ENCODE data around the gene PCDHA2.

The PCDHA2 gene

GRCh38 chr5:140835622-140836510 lies 41.2 kb downstream of the PCDHA2 start:
- no peak for FAIRE-seq
- DNase-seq (ENCODE audit: insufficient read length, low spot score): no peak
- TF ChIP-seq POLR2A (IDR thresholded peaks at IDR 0.05; ENCODE audit: low read depth, low read length): no peak
- TF ChIP-seq POU2F2 (IDR thresholded peaks at IDR 0.05; ENCODE audit: low read depth, low read length): no peak
- no peak for TF ChIP-seq POLR2AphosphoS5 (IDR thresholded peaks at IDR 0.05; ENCODE audit: low read depth, low read length)
- no peak for TF ChIP-seq TAF1 (IDR thresholded peaks at IDR 0.05; ENCODE audit: low read depth, low read length)
- TF ChIP-seq PAX5 (IDR thresholded peaks at IDR 0.05; ENCODE audit: insufficient read depth, low read length, severe bottlenecking): no peak

- DNase-seq (ENCODE audit: insufficient read length, low spot score) (no peak), FAIRE-seq (no peak)
- TF ChIP-seq POLR2A (IDR thresholded peaks at IDR 0.05; ENCODE audit: low read depth, low read length) (no peak), TAF1 (IDR thresholded peaks at IDR 0.05; ENCODE audit: low read depth, low read length) (no peak), POU2F2 (IDR thresholded peaks at IDR 0.05; ENCODE audit: low read depth, low read length) (no peak), SPI1 (IDR thresholded peaks at IDR 0.05; ENCODE audit: low read depth, low read length) (no peak), PAX5 (IDR thresholded peaks at IDR 0.05; ENCODE audit: insufficient read depth, low read length, severe bottlenecking) (no peak), POLR2AphosphoS5 (IDR thresholded peaks at IDR 0.05; ENCODE audit: low read depth, low read length) (no peak)
Measured at GRCh38 chr5:140840978-140841962, 46.6 kb downstream of the PCDHA2 start, which contains the start of gene PCDHA8. Gene PCDHA8, plus strand, starts transcription at chr5:140841187. Its CDS starts 135 bp downstream, at chr5:140841322.

- FAIRE-seq: no peak
- TF ChIP-seq POLR2A (IDR thresholded peaks at IDR 0.05; ENCODE audit: low read depth, low read length) (no peak), POLR2AphosphoS5 (IDR thresholded peaks at IDR 0.05; ENCODE audit: low read depth, low read length) (no peak), SPI1 (IDR thresholded peaks at IDR 0.05; ENCODE audit: low read depth, low read length) (no peak), POU2F2 (IDR thresholded peaks at IDR 0.05; ENCODE audit: low read depth, low read length) (no peak), TAF1 (IDR thresholded peaks at IDR 0.05; ENCODE audit: low read depth, low read length) (no peak), PAX5 (IDR thresholded peaks at IDR 0.05; ENCODE audit: insufficient read depth, low read length, severe bottlenecking) (no peak)
- DNase-seq (ENCODE audit: insufficient read length, low spot score): no peak
Measured at GRCh38 chr5:140842798-140843733, 48.4 kb downstream of the PCDHA2 start.
